Transverse colon (tissue), 4 donors: Measurements from ENCODE around the gene ZNF845. TPM values are rescaled to one million over a fixed set of nuclear protein-coding genes. Genes with fewer than 3 reads are reported as not detected.

Experiments used
- DNase-seq: peaks from one replicate; pipeline ENCODE4 v3.0.0-alpha.2; 2019
- H3K27ac ChIP-seq, 4 donors: fragments of 200-600 bp; sonication (generic); 2 replicates each; pipeline ENCODE4 v1.5.1; 2016 to 2018; ENCODE audit warnings: inconsistent platforms in 4 of 4
- H3K27me3 ChIP-seq: fragments of 200-600 bp; sonication (generic); 2 replicates; pipeline ENCODE4 v1.5.1; 2017; ENCODE audit warnings: inconsistent platforms
- H3K36me3 ChIP-seq, 4 donors: fragments of 200-600 bp; sonication (generic); 2 replicates each; pipeline ENCODE4 v1.5.1; 2017 to 2019; ENCODE audit warnings: inconsistent platforms in 4 of 4
- H3K4me1 ChIP-seq, 4 donors: fragments of 200-600 bp; sonication (generic); 2 replicates each; pipeline ENCODE4 v1.5.1; 2017 to 2020; ENCODE audit warnings: inconsistent platforms in 4 of 4
- H3K4me3 ChIP-seq, 4 donors: fragments of 200-600 bp; sonication (generic); 1 replicate in 1 of 4; 2 replicates in 3 of 4; pipeline versions ENCODE4 v1.5.1 to v1.6.1; 2017 to 2019; ENCODE audit warnings: inconsistent platforms in 4 of 4
- H3K9me3 ChIP-seq, 2 donors: fragments of 200-600 bp; sonication (generic); 2 replicates each; pipeline ENCODE4 v1.5.1; 2017 to 2019; ENCODE audit warnings: inconsistent platforms in 2 of 2
- CTCF ChIP-seq, 5 experiments: fragments of 200-600 bp in 3 of 5; fragments of 450-650 bp in 2 of 5; sonication (generic) in 3 of 5; IDR thresholded peaks; 1 replicate in 2 of 5; 2 replicates in 3 of 5; pipeline ENCODE4 v1.5.1; 2016 to 2017; ENCODE audit warnings: antibody characterized with exemption in 5 of 5, inconsistent platforms in 3 of 5, mild to moderate bottlenecking in 2 of 5, moderate library complexity in 1 of 5
- EP300 ChIP-seq: sonication (generic); formaldehyde crosslinking; IDR thresholded peaks from one replicate; pipeline ENCODE4 v1.6.1; 2017; ENCODE audit warnings: antibody characterized with exemption, low read depth
- POLR2A ChIP-seq: fragments of 450-650 bp; IDR thresholded peaks from one replicate; pipeline ENCODE4 v1.6.1; 2016; ENCODE audit warnings: antibody characterized with exemption, mild to moderate bottlenecking, moderate library complexity
- POLR2AphosphoS5 ChIP-seq, 3 donors: sonication (generic); formaldehyde crosslinking; IDR thresholded peaks; one replicate each; pipeline ENCODE4 v1.6.1; 2016; ENCODE audit warnings: antibody characterized with exemption in 3 of 3
- WGBS, 2 donors: methylation state at CpG; one replicate each; pipeline ENCODE4 v1.1.5; 2018; ENCODE audit warnings: low coverage in 1 of 2; 5-methylcytosine and 5-hydroxymethylcytosine counted together
- in situ Hi-C, 4 donors: fragments of 200-750 bp; cut with MboI; loops; one replicate each; pipeline versions ENCODE4 v1.15.0 to v1.15.1; 2017; ENCODE audit warnings: low sequenced_read_pairs in 3 of 4, low pct_ligation_motif_present in 1 of 4, low pct_unique_long_range_greater_than_20kb in 1 of 4
- intact Hi-C: fragments of 100-400 bp; cut with DNase I; formaldehyde crosslinking; loops from one replicate; pipeline ENCODE4 v1.15.1; 2023; ENCODE audit warnings: low total_unique reads
- total RNA-seq, 4 donors: library from RNA; depleted of rRNA; stranded (reverse); fragments of >200 nt; gene quantifications; one replicate each; pipeline ENCODE4 v1.1.0, GENCODE V29; 2016

ZNF845 gene
- total RNA-seq, 4 donors from 2014 or later, result 1.6 to 8.4 (median 5.9) TPM

DNA sequence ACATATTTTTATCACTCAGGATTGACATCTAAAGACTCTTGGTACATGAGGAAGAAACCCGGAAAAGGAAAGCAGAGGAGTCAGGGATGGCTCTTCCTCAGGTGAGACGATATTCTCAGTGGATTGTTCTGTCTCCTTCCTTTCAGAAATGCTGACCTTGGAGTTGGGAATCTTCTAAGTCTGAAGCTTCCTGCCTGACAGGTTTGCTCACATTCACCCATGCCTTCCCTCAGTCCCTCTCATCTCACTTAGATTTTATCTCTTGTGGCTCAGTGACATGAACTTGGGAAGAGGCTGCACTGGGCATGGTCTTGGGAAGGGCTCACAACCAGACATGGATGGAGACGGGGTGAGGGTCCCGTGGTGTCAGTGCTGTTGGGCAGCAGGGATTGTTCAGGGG, 38.6 kb downstream of the ZNF845 start:
- TF ChIP-seq POLR2AphosphoS5 (IDR thresholded peaks at IDR 0.05) (no peak), EP300 (no peak), POLR2A (no peak), CTCF (IDR thresholded peaks at IDR 0.05) (no peak)
- intact Hi-C loops, result loop anchor here (5.0 kb wide), 1 partner anchor 1690 kb away; no protein-coding TSS in a partner anchor
- 88 to 95% methylated on average over 3 to 4 of the region's 4 CpGs for WGBS, 2 donors

GRCh38 chr19:53374288-53374687, 40.7 kb downstream of the ZNF845 start:
- TF ChIP-seq EP300 (no peak), CTCF (IDR thresholded peaks at IDR 0.05) (no peak), POLR2AphosphoS5 (IDR thresholded peaks at IDR 0.05) (no peak), POLR2A (no peak)
- peaks cover 0 to 54% (median 20%) of the 10 kb centered on the region in 4 donors for H3K36me3 ChIP-seq
- H3K9me3 ChIP-seq, result peaks cover 7 to 25% of the 10 kb centered on the region in 2 donors
- H3K27me3 ChIP-seq, result no peaks in the 10 kb centered on the region
- intact Hi-C loops (loop anchor here (5.0 kb wide), 1 partner anchor 1692 kb away; no protein-coding TSS in a partner anchor), in situ Hi-C loops (no loop called here)
- H3K4me1 ChIP-seq, result no peaks in the 10 kb centered on the region
- H3K27ac ChIP-seq, result no peak overlapping the region
- no peak for DNase-seq
- 77 to 88% methylated on average over 1 to 3 of the region's 3 CpGs for WGBS, 2 donors
- no peak overlapping the region for H3K4me3 ChIP-seq

More for the DNA sequence above, 38.6 kb downstream of the ZNF845 start:
- DNase-seq, result no peak
- no peak overlapping the region for H3K4me3 ChIP-seq
- H3K36me3 ChIP-seq, result peaks cover 0 to 34% (median 10%) of the 10 kb centered on the region in 4 donors
- in situ Hi-C loops, result no loop called here
- H3K27me3 ChIP-seq, result no peaks in the 10 kb centered on the region
- no peaks in the 10 kb centered on the region for H3K4me1 ChIP-seq
- peaks cover 6 to 8% of the 10 kb centered on the region in 2 donors for H3K9me3 ChIP-seq
- no peak overlapping the region for H3K27ac ChIP-seq

DNA sequence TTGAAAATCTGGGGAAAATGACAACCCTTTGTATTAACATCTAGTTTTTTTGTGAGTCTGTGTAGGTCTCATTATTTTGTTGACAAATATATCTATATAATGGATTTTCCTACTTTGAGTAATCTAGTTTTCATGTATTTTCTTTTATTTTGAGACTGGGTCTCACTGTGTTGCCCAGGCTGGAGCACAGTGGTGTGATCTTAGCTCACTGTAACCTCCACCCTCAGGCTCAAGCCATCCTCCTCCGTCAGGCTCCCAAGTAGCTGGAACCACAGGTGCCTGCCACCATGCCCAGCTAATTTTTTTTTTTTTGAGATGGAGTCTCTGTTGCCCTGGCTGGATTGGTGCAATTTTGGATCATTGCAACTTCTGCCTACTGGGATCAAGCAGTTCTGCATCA, 41.2 kb downstream of the ZNF845 start:
- no peak overlapping the region for H3K4me3 ChIP-seq
- intact Hi-C loops (loop anchor here (5.0 kb wide), 1 partner anchor 1692 kb away; no protein-coding TSS in a partner anchor), in situ Hi-C loops (no loop called here)
- no peak overlapping the region for H3K27ac ChIP-seq
- peaks cover 7 to 27% of the 10 kb centered on the region in 2 donors for H3K9me3 ChIP-seq
- no peak for TF ChIP-seq POLR2AphosphoS5 (IDR thresholded peaks at IDR 0.05)
- no peak for TF ChIP-seq EP300
- TF ChIP-seq POLR2A, result no peak
- TF ChIP-seq CTCF (IDR thresholded peaks at IDR 0.05), result no peak
- H3K27me3 ChIP-seq, result no peaks in the 10 kb centered on the region
- no peaks in the 10 kb centered on the region for H3K4me1 ChIP-seq
- peaks cover 0 to 58% (median 23%) of the 10 kb centered on the region in 4 donors for H3K36me3 ChIP-seq
- WGBS, 2 donors, result 83 to 96% methylated on average over 1 of the region's 1 CpG
- DNase-seq, result no peak

- 88 to 91% methylated on average over 2 to 3 of the region's 3 CpGs for WGBS, 2 donors
- Histone ChIP-seq H3K4me3 (no peak overlapping the region), H3K4me1 (no peaks in the 10 kb centered on the region), H3K36me3 (peaks cover 0 to 77% (median 26%) of the 10 kb centered on the region in 4 donors), H3K9me3 (peaks cover 40 to 66% of the 10 kb centered on the region in 2 donors), H3K27ac (no peak overlapping the region), H3K27me3 (no peaks in the 10 kb centered on the region)
- TF ChIP-seq POLR2A (no peak), POLR2AphosphoS5 (IDR thresholded peaks at IDR 0.05) (no peak), CTCF (IDR thresholded peaks at IDR 0.05) (no peak)
- in situ Hi-C loops, result no loop called here
- intact Hi-C loops, result no loop called here
- DNase-seq, result no peak
Observed at GRCh38 chr19:53381376-53381775, 47.8 kb downstream of the ZNF845 start.
